Neural cell (in vitro differentiated cells): ENCODE measurements around the gene ZNF418. TPM values are rescaled to one million over a fixed set of nuclear protein-coding genes. Genes with fewer than 3 reads are reported as not detected.

ENCODE experiments used
- H2AFZ ChIP-seq: fragments of 200-600, 300-800 bp; sonication (generic), shearing (Covaris generic); 2 replicates; pipeline ENCODE4 v1.6.0; 2014; ENCODE audit warnings: low read depth, mild to moderate bottlenecking, antibody characterized with exemption, low read length, moderate library complexity
- H3F3A ChIP-seq: fragments of 200-600 bp; shearing (Covaris generic); 2 replicates; pipeline ENCODE4 v1.6.1; 2016; ENCODE audit warnings: mild to moderate bottlenecking, moderate library complexity, mixed read lengths, antibody characterized with exemption, low read length; ENCODE audit not compliant: insufficient read depth, poor library complexity, severe bottlenecking
- H3K27ac ChIP-seq: fragments of 200-600, 300-800 bp; sonication (generic), shearing (Covaris generic); 2 replicates; pipeline ENCODE4 v1.5.1; 2014; ENCODE audit warnings: mild to moderate bottlenecking, low read length, moderate library complexity
- H3K27me3 ChIP-seq: fragments of 300-800, 200-600 bp; sonication (generic), shearing (Covaris generic); 2 replicates; pipeline ENCODE4 v1.6.0; 2014; ENCODE audit warnings: mild to moderate bottlenecking, low read depth, low read length, moderate library complexity; ENCODE audit not compliant: insufficient read depth
- H3K36me3 ChIP-seq: fragments of 300-800, 200-600 bp; sonication (generic), shearing (Covaris generic); 2 replicates; pipeline ENCODE4 v1.5.1; 2014; ENCODE audit warnings: mild to moderate bottlenecking, antibody characterized with exemption, low read length, moderate library complexity; ENCODE audit not compliant: insufficient read depth
- H3K4me2 ChIP-seq: fragments of 300-800, 200-600 bp; sonication (generic), shearing (Covaris generic); 2 replicates; pipeline ENCODE4 v1.6.0; 2014; ENCODE audit warnings: mild to moderate bottlenecking, low read length
- H3K4me3 ChIP-seq: fragments of 300-800, 200-600 bp; sonication (generic), shearing (Covaris generic); 2 replicates; pipeline ENCODE4 v1.5.1; 2014; ENCODE audit warnings: mild to moderate bottlenecking, low read length, moderate library complexity
- H3K79me2 ChIP-seq: fragments of 200-600 bp; shearing (Covaris generic); replicated peaks from 2 replicates; pipeline ENCODE4 v1.6.0; 2014; ENCODE audit warnings: mild to moderate bottlenecking, low read length, moderate library complexity; ENCODE audit not compliant: insufficient read depth
- H3K9ac ChIP-seq: fragments of 300-800, 200-600 bp; sonication (generic), shearing (Covaris generic); 2 replicates; pipeline ENCODE4 v1.6.1; 2016; ENCODE audit warnings: mild to moderate bottlenecking, low read length, mixed read lengths
- H3K9me2 ChIP-seq: fragments of 200-600 bp; shearing (Covaris generic); 2 replicates; pipeline ENCODE4 v1.6.1; 2016; ENCODE audit warnings: mild to moderate bottlenecking, low read length, mixed read lengths; ENCODE audit not compliant: insufficient read depth
- H3K9me3 ChIP-seq: fragments of 200-600, 300-800 bp; sonication (generic), shearing (Covaris generic); 2 replicates; pipeline ENCODE4 v1.6.1; 2016; ENCODE audit warnings: mild to moderate bottlenecking, mixed run types, low read length, moderate library complexity, mixed read lengths
- H4K20me1 ChIP-seq: fragments of 200-600 bp; shearing (Covaris generic); 2 replicates; pipeline ENCODE4 v1.6.1; 2016; ENCODE audit warnings: mild to moderate bottlenecking, mixed run types; ENCODE audit not compliant: insufficient read depth
- EP300 ChIP-seq: fragments of 450-650 bp; conservative IDR thresholded peaks from 2 replicates; pipeline ENCODE4 v1.6.1; 2014; ENCODE audit warnings: antibody characterized with exemption, mild to moderate bottlenecking, moderate library complexity; ENCODE audit not compliant: poor library complexity, severe bottlenecking
- EZH2 ChIP-seq: fragments of 200-600, 300-800 bp; shearing (Covaris generic), sonication (generic); IDR thresholded peaks from 2 replicates; pipeline ENCODE4 v1.6.1; 2014; ENCODE audit warnings: antibody characterized with exemption, low read length, borderline replicate concordance, mild to moderate bottlenecking; ENCODE audit not compliant: insufficient read depth, poor library complexity, severe bottlenecking
- MXI1 ChIP-seq: fragments of 450-650 bp; conservative IDR thresholded peaks from 2 replicates; pipeline ENCODE4 v1.6.1; 2014; ENCODE audit warnings: antibody characterized with exemption, mild to moderate bottlenecking; ENCODE audit not compliant: poor library complexity, severe bottlenecking
- POLR2AphosphoS5 ChIP-seq: IDR thresholded peaks from 2 replicates; pipeline ENCODE4 v1.6.1; 2012
- RAD21 ChIP-seq: fragments of 450-650 bp; conservative IDR thresholded peaks from 2 replicates; pipeline ENCODE4 v1.6.1; 2014; ENCODE audit warnings: antibody characterized with exemption, mild to moderate bottlenecking, moderate library complexity
- REST ChIP-seq: IDR thresholded peaks from 2 replicates; pipeline ENCODE4 v1.6.1; 2012; ENCODE audit warnings: borderline replicate concordance
- SMC3 ChIP-seq: fragments of 450-650 bp; conservative IDR thresholded peaks from 2 replicates; pipeline ENCODE4 v1.6.1; 2014; ENCODE audit warnings: antibody characterized with exemption, mild to moderate bottlenecking, moderate library complexity; ENCODE audit not compliant: poor library complexity
- TAF1 ChIP-seq: IDR thresholded peaks from 2 replicates; pipeline ENCODE4 v1.6.1; 2012; ENCODE audit warnings: low read depth
- polyA plus RNA-seq: library from polyadenylated mRNA; depleted of rRNA; stranded (reverse); fragments of >200 nt; gene quantifications from 2 replicates; pipeline ENCODE4 v1.2.3, GENCODE V29; 2014
- TF ChIP-seq, protein P1 (sequence below): fragments of 450-650 bp; IDR thresholded peaks from 2 replicates; pipeline ENCODE4 v1.5.1; 2014; ENCODE audit warnings: antibody characterized with exemption, mild to moderate bottlenecking, moderate library complexity; ENCODE audit not compliant: poor library complexity, severe bottlenecking

Gene ZNF418
- polyA plus RNA-seq, 1 donor from 2014 or later = 27.6 TPM

DNA sequence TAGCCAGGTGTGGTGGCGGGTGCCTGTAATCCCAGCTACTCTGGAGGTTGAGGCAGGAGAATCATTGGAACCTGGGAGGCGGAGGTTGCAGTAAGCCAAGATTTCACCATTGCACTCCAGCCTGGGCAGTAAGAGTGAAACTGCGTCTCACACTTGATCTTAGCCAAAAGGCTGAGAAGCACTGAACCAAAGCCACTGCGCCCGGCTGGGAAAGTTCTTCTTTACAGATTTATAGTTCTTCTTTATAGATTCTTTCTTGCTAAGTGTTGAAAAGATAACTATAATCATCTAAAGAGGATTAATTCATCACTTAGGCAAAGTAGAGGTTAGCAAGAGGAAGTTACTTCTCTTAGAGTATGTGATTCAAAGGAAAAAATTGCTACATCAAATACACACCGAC is 29.9 kb downstream of the ZNF418 start:
- no peak for TF ChIP-seq TAF1
- Histone ChIP-seq H2AFZ (no peak overlapping the region), H3K27ac (no peak overlapping the region), H3K27me3 (no peaks in the 10 kb centered on the region), H3K4me2 (no peak overlapping the region), H3K79me2 (no peaks in the 10 kb centered on the region), H3K9ac (no peak overlapping the region), H3K36me3 (no peaks in the 10 kb centered on the region), H4K20me1 (no peaks in the 10 kb centered on the region), H3F3A (no peaks in the 10 kb centered on the region), H3K9me3 (no peaks in the 10 kb centered on the region), H3K4me3 (no peak overlapping the region), H3K9me2 (no peaks in the 10 kb centered on the region)

GRCh38 chr19:57903618-57904184 is 31.5 kb downstream of the ZNF418 start:
- no peaks in the 10 kb centered on the region for H3K9me2 ChIP-seq
- no peaks in the 10 kb centered on the region for H4K20me1 ChIP-seq
- no peak overlapping the region for H3K27ac ChIP-seq
- H3K9me3 ChIP-seq = no peaks in the 10 kb centered on the region
- no peaks in the 10 kb centered on the region for H3K36me3 ChIP-seq
- H3K9ac ChIP-seq = no peak overlapping the region
- no peak overlapping the region for H3K4me3 ChIP-seq
- TF ChIP-seq REST (no peak), RAD21 (no peak), MXI1 (no peak), TAF1 (no peak), EP300 (no peak), POLR2AphosphoS5 (no peak), EZH2 (no peak)
- TF ChIP-seq, protein P1, sequence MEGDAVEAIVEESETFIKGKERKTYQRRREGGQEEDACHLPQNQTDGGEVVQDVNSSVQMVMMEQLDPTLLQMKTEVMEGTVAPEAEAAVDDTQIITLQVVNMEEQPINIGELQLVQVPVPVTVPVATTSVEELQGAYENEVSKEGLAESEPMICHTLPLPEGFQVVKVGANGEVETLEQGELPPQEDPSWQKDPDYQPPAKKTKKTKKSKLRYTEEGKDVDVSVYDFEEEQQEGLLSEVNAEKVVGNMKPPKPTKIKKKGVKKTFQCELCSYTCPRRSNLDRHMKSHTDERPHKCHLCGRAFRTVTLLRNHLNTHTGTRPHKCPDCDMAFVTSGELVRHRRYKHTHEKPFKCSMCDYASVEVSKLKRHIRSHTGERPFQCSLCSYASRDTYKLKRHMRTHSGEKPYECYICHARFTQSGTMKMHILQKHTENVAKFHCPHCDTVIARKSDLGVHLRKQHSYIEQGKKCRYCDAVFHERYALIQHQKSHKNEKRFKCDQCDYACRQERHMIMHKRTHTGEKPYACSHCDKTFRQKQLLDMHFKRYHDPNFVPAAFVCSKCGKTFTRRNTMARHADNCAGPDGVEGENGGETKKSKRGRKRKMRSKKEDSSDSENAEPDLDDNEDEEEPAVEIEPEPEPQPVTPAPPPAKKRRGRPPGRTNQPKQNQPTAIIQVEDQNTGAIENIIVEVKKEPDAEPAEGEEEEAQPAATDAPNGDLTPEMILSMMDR = no peak
- H3K4me2 ChIP-seq = no peak overlapping the region
- no peaks in the 10 kb centered on the region for H3F3A ChIP-seq
- H2AFZ ChIP-seq = no peak overlapping the region
- no peaks in the 10 kb centered on the region for H3K27me3 ChIP-seq
- H3K79me2 ChIP-seq = no peaks in the 10 kb centered on the region

- H3K79me2 ChIP-seq = no peaks in the 10 kb centered on the region
- H3K27me3 ChIP-seq = no peaks in the 10 kb centered on the region
- H3K9me3 ChIP-seq = no peaks in the 10 kb centered on the region
- H3K9me2 ChIP-seq = no peaks in the 10 kb centered on the region
- no peak overlapping the region for H3K9ac ChIP-seq
- TF ChIP-seq REST (no peak), POLR2AphosphoS5 (no peak), RAD21 (no peak), TAF1 (no peak), SMC3 (no peak), EZH2 (no peak), MXI1 (no peak), EP300 (no peak)
- TF ChIP-seq, protein P1 = no peak
- no peaks in the 10 kb centered on the region for H4K20me1 ChIP-seq
- no peak overlapping the region for H2AFZ ChIP-seq
- no peaks in the 10 kb centered on the region for H3F3A ChIP-seq
- H3K4me2 ChIP-seq = no peak overlapping the region
- H3K4me3 ChIP-seq = no peak overlapping the region
- no peaks in the 10 kb centered on the region for H3K36me3 ChIP-seq
- no peak overlapping the region for H3K27ac ChIP-seq
These were observed 34.9 kb downstream of the ZNF418 start for GRCh38 chr19:57900311-57900710.
